ENCODE data around the gene WDR93.
"Not testable (repeated sequence)": the region's sequence is repeated elsewhere in the genome, so short reads cannot be mapped to it uniquely, and the experiment has no call there.

DNA sequence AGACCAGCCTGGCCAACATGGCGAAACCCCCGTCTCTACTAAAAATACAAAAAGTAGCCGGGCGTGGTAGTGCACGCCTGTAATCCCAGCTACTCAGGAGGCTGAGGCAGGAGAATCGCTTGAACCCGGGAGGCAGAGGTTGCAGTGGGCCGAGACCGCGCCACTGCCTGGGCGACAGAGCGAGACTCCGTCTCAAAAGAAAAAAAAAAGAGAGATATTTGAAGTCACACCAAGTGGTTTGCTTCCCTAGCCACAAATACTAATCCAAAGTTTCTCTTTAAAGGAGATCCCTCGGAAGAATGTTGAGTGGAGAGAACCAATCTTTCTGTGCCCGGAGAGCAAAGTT, 708 bp upstream of the WDR93 start:
- not testable (repeated sequence) for TF ChIP-seq POLR2AphosphoS5, POLR2A (IDR thresholded peaks at IDR 0.05)
- TF ChIP-seq, protein P1, sequence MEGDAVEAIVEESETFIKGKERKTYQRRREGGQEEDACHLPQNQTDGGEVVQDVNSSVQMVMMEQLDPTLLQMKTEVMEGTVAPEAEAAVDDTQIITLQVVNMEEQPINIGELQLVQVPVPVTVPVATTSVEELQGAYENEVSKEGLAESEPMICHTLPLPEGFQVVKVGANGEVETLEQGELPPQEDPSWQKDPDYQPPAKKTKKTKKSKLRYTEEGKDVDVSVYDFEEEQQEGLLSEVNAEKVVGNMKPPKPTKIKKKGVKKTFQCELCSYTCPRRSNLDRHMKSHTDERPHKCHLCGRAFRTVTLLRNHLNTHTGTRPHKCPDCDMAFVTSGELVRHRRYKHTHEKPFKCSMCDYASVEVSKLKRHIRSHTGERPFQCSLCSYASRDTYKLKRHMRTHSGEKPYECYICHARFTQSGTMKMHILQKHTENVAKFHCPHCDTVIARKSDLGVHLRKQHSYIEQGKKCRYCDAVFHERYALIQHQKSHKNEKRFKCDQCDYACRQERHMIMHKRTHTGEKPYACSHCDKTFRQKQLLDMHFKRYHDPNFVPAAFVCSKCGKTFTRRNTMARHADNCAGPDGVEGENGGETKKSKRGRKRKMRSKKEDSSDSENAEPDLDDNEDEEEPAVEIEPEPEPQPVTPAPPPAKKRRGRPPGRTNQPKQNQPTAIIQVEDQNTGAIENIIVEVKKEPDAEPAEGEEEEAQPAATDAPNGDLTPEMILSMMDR (IDR thresholded peaks at IDR 0.05 in 8 of 11, conservative IDR thresholded peaks at IDR 0.05 in 3 of 11) = not testable (repeated sequence)

Data from spleen (tissue), 7 donors.